Ammon's horn (tissue), 1 donor: ENCODE measurements around the gene AP1G2.
A peak's percentile ranks its signal among the peaks of the same experiment; 100 is the strongest.

Source experiments
- DNase-seq: peaks from one replicate; pipeline ENCODE4 v3.0.0-alpha.2; 2016; ENCODE audit warnings: low spot score

The AP1G2 gene

GRCh38 chr14:23571701-23572523 is 4.3 kb upstream of the AP1G2 start:
- DNase-seq, result no peak

- peak; percentile 1 for DNase-seq
Observed at GRCh38 chr14:23570806-23571483, 3.4 kb upstream of the AP1G2 start.

DNA sequence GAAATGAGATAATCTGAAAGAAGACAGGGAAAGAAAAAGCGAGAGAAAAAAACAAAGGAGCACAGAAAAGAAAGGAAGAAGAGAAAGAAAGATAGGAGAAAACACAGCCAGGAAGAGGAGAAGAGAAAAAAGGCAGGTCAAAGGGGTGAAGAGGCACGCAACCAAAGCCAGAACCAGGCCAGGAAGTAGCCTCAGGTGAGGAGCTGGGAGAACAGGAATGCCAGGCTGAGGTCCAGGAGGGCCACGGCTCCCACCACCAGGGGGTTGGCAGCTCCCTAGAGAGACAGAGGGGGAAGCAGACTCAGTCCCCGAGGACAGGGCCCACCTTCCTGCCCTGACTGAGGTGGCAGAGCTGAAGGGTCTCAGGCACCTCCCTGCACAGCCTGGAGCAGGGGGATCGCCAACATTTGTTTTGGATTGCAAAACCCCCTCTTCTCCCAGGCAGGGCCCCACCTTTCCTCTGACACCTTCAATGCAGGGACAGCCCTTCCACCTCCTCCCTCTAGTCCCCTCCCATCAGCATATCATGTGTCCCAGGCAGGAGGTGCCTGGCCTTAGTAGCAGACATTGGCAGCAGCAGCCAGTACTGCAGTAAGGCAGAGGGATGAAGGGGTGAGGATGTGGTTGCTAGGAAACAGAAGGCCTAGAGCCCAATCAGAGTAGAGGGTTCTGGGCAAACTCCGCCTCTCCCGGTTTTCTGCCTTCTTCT is 2.0 kb upstream of the AP1G2 start:
- peak; percentile 90 for DNase-seq

GRCh38 chr14:23568600-23569331 is 1.2 kb upstream of the AP1G2 start:
- DNase-seq, result peak; percentile 52

DNA sequence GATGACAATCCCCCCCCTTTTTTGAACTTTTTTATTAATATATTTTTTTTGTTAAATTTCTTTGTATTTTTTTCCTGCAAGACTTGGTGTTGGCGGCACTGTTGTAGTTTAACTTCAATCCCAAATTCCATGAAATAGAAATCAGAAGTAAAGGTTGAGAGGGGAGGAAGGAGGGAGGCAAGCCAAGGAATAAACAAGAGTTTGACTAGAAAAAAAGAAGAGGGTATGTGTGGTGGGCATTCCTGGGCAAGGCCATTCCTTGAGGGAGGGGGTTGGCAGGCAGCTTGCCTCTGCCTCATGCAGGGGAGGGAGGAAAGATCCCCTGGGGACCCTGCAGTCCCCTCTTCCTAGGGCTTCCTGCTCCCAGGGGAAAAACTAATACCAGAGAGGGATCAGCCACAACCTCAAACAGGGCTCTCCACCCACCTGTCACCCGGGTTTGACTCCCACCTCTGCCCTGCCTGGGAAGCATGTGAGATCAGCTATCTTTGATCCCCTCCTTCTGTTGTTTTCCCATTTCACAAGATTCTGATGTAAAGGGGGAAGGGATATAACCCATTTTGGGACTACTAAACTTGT is 519 bp upstream of the AP1G2 start:
- DNase-seq, result peak; percentile 4

- no peak for DNase-seq
Observed at GRCh38 chr14:23566778-23567185, 809 bp downstream of the AP1G2 start.

DNA sequence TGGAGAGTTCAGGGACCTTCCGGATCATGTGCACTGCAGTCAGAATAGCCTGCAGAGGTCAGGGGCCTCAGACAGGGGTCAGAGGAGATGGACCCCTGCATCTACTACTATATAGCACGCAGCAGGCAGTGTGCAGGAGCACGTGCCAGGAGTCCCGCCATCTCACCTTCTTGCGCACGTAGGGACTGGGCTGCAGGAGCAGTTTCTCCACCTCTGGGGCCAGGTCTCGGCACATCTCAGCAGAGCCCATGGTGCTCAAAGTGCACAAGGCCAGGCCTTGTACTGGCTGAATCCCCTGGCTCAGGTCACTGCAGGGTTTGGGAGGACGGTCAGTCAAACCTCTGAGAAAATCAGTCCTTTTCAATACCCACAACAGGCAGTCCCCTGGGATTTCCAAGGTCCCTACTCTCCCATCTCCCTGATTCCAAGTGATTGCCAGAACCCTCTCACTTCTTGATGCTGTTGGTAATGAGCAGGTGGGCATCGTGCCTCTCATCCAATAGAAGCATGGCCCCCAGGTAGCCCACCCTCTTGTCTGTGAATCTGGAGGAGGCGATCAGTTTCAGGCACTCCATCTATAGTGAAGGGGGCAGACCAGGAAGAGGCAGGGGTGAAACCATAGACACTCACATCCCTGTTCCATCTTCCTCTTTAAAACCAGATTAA is 1.3 kb downstream of the AP1G2 start:
- no peak for DNase-seq

DNA sequence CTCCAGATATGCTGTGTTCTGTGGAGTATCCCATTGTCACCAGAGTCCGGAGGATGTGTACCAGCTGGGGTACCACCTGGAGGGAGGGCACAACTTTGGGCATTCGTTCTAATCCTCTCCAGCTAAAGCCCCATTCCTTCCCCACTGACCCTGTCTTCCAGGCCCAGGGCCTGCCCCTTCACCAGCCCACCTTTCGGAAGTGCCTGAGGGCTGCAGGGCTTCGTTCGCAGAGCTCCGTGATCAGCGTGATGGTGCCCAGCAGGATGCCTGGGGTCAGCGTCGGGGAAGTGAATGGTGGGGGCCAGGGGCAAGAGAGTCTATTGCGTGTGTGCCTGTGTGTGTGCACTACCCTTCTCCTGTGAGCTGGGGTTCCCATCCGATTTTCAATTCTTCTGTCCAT is 2.0 kb downstream of the AP1G2 start:
- DNase-seq, result no peak

GRCh38 chr14:23564876-23565275 is 2.7 kb downstream of the AP1G2 start:
- DNase-seq, result no peak

DNA sequence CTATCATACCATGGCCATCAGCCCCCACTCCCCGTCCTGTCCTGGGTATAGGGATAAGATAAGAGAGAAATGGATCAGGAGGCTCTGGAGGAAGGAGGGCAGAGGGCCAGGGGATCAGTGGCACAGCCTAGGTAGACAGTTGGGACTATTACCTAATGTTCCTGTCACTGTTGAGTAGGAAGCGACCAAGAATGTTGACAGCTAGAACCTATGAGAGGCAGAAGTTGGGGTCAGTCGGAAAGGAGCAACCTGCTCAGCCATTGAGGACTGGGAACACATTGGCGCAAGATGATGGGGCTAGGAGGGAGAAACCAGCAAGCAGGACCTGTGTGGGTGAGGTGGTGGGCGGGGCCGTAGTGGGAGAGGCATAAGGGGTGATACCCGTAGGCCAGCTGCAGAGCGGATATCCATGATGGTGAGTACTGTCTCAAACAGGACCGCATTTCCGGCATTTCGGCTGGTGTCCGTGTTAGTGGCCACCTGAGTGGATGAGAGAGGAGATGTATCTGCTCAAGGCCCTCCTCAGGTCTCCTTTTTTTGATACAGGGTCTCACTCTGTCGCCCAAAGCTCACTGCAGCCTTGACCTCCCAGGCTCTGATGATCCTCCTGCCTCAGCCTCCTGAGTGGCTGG is 3.3 kb downstream of the AP1G2 start:
- DNase-seq, result no peak

- no peak for DNase-seq
Observed at GRCh38 chr14:23563473-23564180, 4.0 kb downstream of the AP1G2 start.

DNA sequence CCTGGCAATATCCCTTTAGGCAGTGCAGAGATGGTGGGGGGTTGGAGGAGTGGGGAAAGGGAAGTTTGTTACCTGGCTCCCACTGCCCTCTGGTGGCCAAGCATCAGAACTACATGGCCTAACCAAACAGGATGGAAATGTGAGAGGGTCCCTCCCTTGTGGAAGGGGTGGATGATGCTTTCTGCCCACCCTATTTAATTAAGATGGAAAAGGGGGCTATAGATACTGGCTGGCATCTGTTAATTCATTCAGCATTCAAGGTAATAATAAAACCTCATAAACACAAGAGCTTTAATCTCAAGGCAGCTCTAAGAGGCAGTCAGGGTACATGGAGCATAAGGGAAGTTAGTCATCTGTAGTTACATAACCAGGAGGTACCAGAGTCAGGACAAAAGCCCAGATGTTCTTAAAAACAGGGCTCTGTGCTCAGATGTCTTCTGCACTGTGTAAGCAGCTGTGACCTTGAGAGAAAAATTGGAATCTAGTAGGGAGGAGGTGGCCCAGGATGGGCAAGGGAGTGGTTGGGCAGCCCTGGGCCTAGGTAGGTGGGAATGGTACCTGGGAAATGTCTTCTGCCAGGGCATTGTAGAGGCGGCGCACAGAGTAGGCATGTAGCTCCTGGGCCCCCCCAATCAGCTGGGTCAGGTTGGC is 4.6 kb downstream of the AP1G2 start:
- peak; percentile 73 for DNase-seq

- no peak for DNase-seq
Observed at GRCh38 chr14:23561873-23562821, 5.4 kb downstream of the AP1G2 start.

DNA sequence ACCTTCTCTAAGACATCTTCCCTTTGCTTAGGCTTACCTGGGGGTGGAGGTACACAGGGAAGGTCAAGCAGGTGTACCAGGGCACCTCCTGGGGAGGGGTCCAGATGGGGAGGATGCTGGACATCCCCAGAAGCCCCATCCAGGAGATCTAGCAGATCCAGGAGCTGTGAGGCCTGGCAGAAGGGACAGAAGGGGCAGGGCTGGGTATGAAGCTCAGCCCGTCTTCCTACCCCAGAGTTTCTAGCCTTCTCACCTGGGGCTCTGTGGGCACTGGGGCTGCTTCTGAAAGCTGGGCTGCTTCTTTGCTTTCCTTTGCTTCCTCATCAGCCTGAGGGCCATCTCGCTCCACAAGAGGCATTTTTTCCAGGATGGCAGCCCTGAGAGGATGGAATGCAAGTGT is 6.3 kb downstream of the AP1G2 start:
- no peak for DNase-seq

- no peak for DNase-seq
Observed at GRCh38 chr14:23559926-23560520, 7.6 kb downstream of the AP1G2 start.

DNA sequence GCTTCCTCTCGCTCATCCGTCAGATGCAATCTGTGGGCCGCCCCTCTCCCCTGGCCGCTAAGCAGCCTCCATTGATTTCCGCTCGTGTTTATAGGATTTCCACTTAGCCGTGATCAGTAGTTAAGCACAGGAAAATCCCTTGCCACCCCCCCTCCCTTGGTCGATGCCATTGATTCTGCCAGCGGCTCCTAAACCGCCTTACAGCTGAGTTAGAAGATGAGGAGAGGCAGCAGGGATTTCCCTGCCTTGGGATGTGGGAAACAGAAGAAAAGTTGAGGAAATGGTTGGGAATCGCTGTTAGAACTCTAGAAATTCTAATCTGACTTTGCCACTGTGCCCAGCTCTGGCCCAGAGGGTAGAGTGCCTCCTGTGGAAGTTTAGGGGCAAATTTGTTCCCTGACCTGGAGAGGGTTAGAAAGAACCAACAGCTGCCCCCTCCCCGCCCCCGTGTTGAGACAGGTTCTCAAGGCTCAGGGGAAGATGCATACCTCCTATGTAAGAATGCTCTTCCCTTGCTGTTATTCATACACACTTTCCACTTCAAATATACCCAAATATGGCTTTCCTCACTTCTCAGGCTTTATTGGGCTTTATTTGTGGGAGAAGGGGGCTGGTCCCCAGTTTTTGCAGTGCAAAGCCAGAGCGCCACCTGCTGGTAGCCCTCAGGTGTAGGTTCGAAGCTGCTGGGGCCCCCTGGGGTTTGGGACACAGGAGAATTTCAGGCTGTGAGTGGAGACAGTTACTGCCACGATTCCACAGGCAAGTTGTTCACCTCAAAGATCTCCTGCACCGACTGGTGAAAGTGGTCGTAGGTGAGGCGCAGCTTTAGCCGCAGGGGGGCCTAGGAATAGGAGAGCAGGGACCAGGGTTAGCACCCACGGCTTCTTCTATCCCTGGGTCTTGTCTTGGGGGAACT is 8.3 kb downstream of the AP1G2 start:
- peak; percentile 73 for DNase-seq
